ENCODE data around the gene MAP3K20.

The MAP3K20 gene

GRCh38 chr2:173095356-173095755 lies 19.7 kb downstream of the MAP3K20 start:
- Histone ChIP-seq H3K9me3 (ENCODE audit: control insufficient read depth in 5 of 5, low read length in 5 of 5) (no peaks in the 10 kb centered on the region), H3K27me3 (ENCODE audit: control insufficient read depth in 5 of 5, insufficient read depth in 4 of 5, low read length in 5 of 5) (no peaks in the 10 kb centered on the region), H3K27ac (ENCODE audit: low read depth, low read length) (peak overlapping the region; percentile 2), H3K9ac (ENCODE audit: low read length in 5 of 5) (no peak overlapping the region), H3K36me3 (ENCODE audit: control insufficient read depth in 5 of 5, insufficient read depth in 5 of 5, low read length in 5 of 5) (peaks cover 4 to 16% (median 9%) of the 10 kb centered on the region in 5 donors), H3K4me3 (ENCODE audit: low read depth in 1 of 5, low read length in 5 of 5) (no peak overlapping the region), H3K4me1 (ENCODE audit: control insufficient read depth in 5 of 5, insufficient read depth in 5 of 5, low read length in 5 of 5) (peaks cover 0 to 31% (median 17%) of the 10 kb centered on the region in 5 donors)

- no peak overlapping the region for H3K27ac ChIP-seq (ENCODE audit: low read depth, low read length)
- no peak overlapping the region for H3K4me3 ChIP-seq (ENCODE audit: low read depth in 1 of 5, low read length in 5 of 5)
- peaks cover 8 to 14% (median 12%) of the 10 kb centered on the region in 5 donors for H3K36me3 ChIP-seq (ENCODE audit: control insufficient read depth in 5 of 5, insufficient read depth in 5 of 5, low read length in 5 of 5)
- H3K27me3 ChIP-seq (ENCODE audit: control insufficient read depth in 5 of 5, insufficient read depth in 4 of 5, low read length in 5 of 5), result no peaks in the 10 kb centered on the region
- H3K4me1 ChIP-seq (ENCODE audit: control insufficient read depth in 5 of 5, insufficient read depth in 5 of 5, low read length in 5 of 5), result peaks cover 0 to 6% (median 0%) of the 10 kb centered on the region in 5 donors
- no peak overlapping the region for H3K9ac ChIP-seq (ENCODE audit: low read length in 5 of 5)
- H3K9me3 ChIP-seq (ENCODE audit: control insufficient read depth in 5 of 5, low read length in 5 of 5), result no peaks in the 10 kb centered on the region
Observed at GRCh38 chr2:173099271-173099670, 23.6 kb downstream of the MAP3K20 start.

- peaks cover 0 to 6% (median 0%) of the 10 kb centered on the region in 5 donors for H3K4me1 ChIP-seq (ENCODE audit: control insufficient read depth in 5 of 5, insufficient read depth in 5 of 5, low read length in 5 of 5)
- H3K36me3 ChIP-seq (ENCODE audit: control insufficient read depth in 5 of 5, insufficient read depth in 5 of 5, low read length in 5 of 5), result peaks cover 8 to 14% (median 12%) of the 10 kb centered on the region in 5 donors
- no peak overlapping the region for H3K27ac ChIP-seq (ENCODE audit: low read depth, low read length)
- H3K9me3 ChIP-seq (ENCODE audit: control insufficient read depth in 5 of 5, low read length in 5 of 5), result no peaks in the 10 kb centered on the region
- H3K27me3 ChIP-seq (ENCODE audit: control insufficient read depth in 5 of 5, insufficient read depth in 4 of 5, low read length in 5 of 5), result no peaks in the 10 kb centered on the region
- H3K9ac ChIP-seq (ENCODE audit: low read length in 5 of 5), result no peak overlapping the region
- no peak overlapping the region for H3K4me3 ChIP-seq (ENCODE audit: low read depth in 1 of 5, low read length in 5 of 5)
Observed at GRCh38 chr2:173099804-173100203, 24.2 kb downstream of the MAP3K20 start.

- Histone ChIP-seq H3K9me3 (ENCODE audit: control insufficient read depth in 5 of 5, low read length in 5 of 5) (no peaks in the 10 kb centered on the region), H3K27ac (ENCODE audit: low read depth, low read length) (no peak overlapping the region), H3K4me1 (ENCODE audit: control insufficient read depth in 5 of 5, insufficient read depth in 5 of 5, low read length in 5 of 5) (peaks cover 0 to 5% (median 0%) of the 10 kb centered on the region in 5 donors), H3K9ac (ENCODE audit: low read length in 5 of 5) (no peak overlapping the region), H3K27me3 (ENCODE audit: control insufficient read depth in 5 of 5, insufficient read depth in 4 of 5, low read length in 5 of 5) (no peaks in the 10 kb centered on the region), H3K4me3 (ENCODE audit: low read depth in 1 of 5, low read length in 5 of 5) (no peak overlapping the region), H3K36me3 (ENCODE audit: control insufficient read depth in 5 of 5, insufficient read depth in 5 of 5, low read length in 5 of 5) (peaks cover 5 to 12% (median 10%) of the 10 kb centered on the region in 5 donors)
Observed at GRCh38 chr2:173101687-173102086, 26.0 kb downstream of the MAP3K20 start.

- Histone ChIP-seq H3K9me3 (ENCODE audit: control insufficient read depth in 5 of 5, low read length in 5 of 5) (no peaks in the 10 kb centered on the region), H3K4me3 (ENCODE audit: low read depth in 1 of 5, low read length in 5 of 5) (no peak overlapping the region), H3K4me1 (ENCODE audit: control insufficient read depth in 5 of 5, insufficient read depth in 5 of 5, low read length in 5 of 5) (peaks cover 0 to 5% (median 0%) of the 10 kb centered on the region in 5 donors), H3K9ac (ENCODE audit: low read length in 5 of 5) (no peak overlapping the region), H3K27me3 (ENCODE audit: control insufficient read depth in 5 of 5, insufficient read depth in 4 of 5, low read length in 5 of 5) (no peaks in the 10 kb centered on the region), H3K36me3 (ENCODE audit: control insufficient read depth in 5 of 5, insufficient read depth in 5 of 5, low read length in 5 of 5) (peaks cover 4 to 9% (median 7%) of the 10 kb centered on the region in 5 donors), H3K27ac (ENCODE audit: low read depth, low read length) (no peak overlapping the region)
Observed at GRCh38 chr2:173104156-173104555, 28.5 kb downstream of the MAP3K20 start.

- peaks cover 0 to 4% (median 0%) of the 10 kb centered on the region in 5 donors for H3K36me3 ChIP-seq (ENCODE audit: control insufficient read depth in 5 of 5, insufficient read depth in 5 of 5, low read length in 5 of 5)
- H3K4me1 ChIP-seq (ENCODE audit: control insufficient read depth in 5 of 5, insufficient read depth in 5 of 5, low read length in 5 of 5), result peaks cover 0 to 3% (median 0%) of the 10 kb centered on the region in 5 donors
- H3K27me3 ChIP-seq (ENCODE audit: control insufficient read depth in 5 of 5, insufficient read depth in 4 of 5, low read length in 5 of 5), result no peaks in the 10 kb centered on the region
- H3K9me3 ChIP-seq (ENCODE audit: control insufficient read depth in 5 of 5, low read length in 5 of 5), result no peaks in the 10 kb centered on the region
- H3K27ac ChIP-seq (ENCODE audit: low read depth, low read length), result no peak overlapping the region
- H3K9ac ChIP-seq (ENCODE audit: low read length in 5 of 5), result no peak overlapping the region
- H3K4me3 ChIP-seq (ENCODE audit: low read depth in 1 of 5, low read length in 5 of 5), result no peak overlapping the region
Observed at GRCh38 chr2:173106959-173107628, 31.4 kb downstream of the MAP3K20 start.

- Histone ChIP-seq H3K9me3 (ENCODE audit: control insufficient read depth in 5 of 5, low read length in 5 of 5) (no peaks in the 10 kb centered on the region), H3K27me3 (ENCODE audit: control insufficient read depth in 5 of 5, insufficient read depth in 4 of 5, low read length in 5 of 5) (no peaks in the 10 kb centered on the region), H3K27ac (ENCODE audit: low read depth, low read length) (no peak overlapping the region), H3K9ac (ENCODE audit: low read length in 5 of 5) (no peak overlapping the region), H3K4me3 (ENCODE audit: low read depth in 1 of 5, low read length in 5 of 5) (no peak overlapping the region), H3K36me3 (ENCODE audit: control insufficient read depth in 5 of 5, insufficient read depth in 5 of 5, low read length in 5 of 5) (peaks cover 0 to under 1% (median 0%) of the 10 kb centered on the region in 5 donors), H3K4me1 (ENCODE audit: control insufficient read depth in 5 of 5, insufficient read depth in 5 of 5, low read length in 5 of 5) (peaks cover 0 to 3% (median 0%) of the 10 kb centered on the region in 5 donors)
Observed at GRCh38 chr2:173107629-173108022, 32.0 kb downstream of the MAP3K20 start.

- Histone ChIP-seq H3K36me3 (ENCODE audit: control insufficient read depth in 5 of 5, insufficient read depth in 5 of 5, low read length in 5 of 5) (no peaks in the 10 kb centered on the region), H3K27me3 (ENCODE audit: control insufficient read depth in 5 of 5, insufficient read depth in 4 of 5, low read length in 5 of 5) (no peaks in the 10 kb centered on the region), H3K9me3 (ENCODE audit: control insufficient read depth in 5 of 5, low read length in 5 of 5) (no peaks in the 10 kb centered on the region), H3K4me1 (ENCODE audit: control insufficient read depth in 5 of 5, insufficient read depth in 5 of 5, low read length in 5 of 5) (peaks cover 0 to 3% (median 0%) of the 10 kb centered on the region in 5 donors), H3K27ac (ENCODE audit: low read depth, low read length) (peak overlapping the region; percentile 4), H3K4me3 (ENCODE audit: low read depth in 1 of 5, low read length in 5 of 5) (no peak overlapping the region), H3K9ac (ENCODE audit: low read length in 5 of 5) (no peak overlapping the region)
Observed at GRCh38 chr2:173109253-173110188, 33.9 kb downstream of the MAP3K20 start.

GRCh38 chr2:173117678-173118077 lies 42.0 kb downstream of the MAP3K20 start:
- Histone ChIP-seq H3K36me3 (ENCODE audit: control insufficient read depth in 5 of 5, insufficient read depth in 5 of 5, low read length in 5 of 5) (peaks cover 0 to 3% (median 0%) of the 10 kb centered on the region in 5 donors), H3K4me3 (ENCODE audit: low read depth in 1 of 5, low read length in 5 of 5) (no peak overlapping the region), H3K9ac (ENCODE audit: low read length in 5 of 5) (no peak overlapping the region), H3K9me3 (ENCODE audit: control insufficient read depth in 5 of 5, low read length in 5 of 5) (no peaks in the 10 kb centered on the region), H3K27ac (ENCODE audit: low read depth, low read length) (no peak overlapping the region), H3K4me1 (ENCODE audit: control insufficient read depth in 5 of 5, insufficient read depth in 5 of 5, low read length in 5 of 5) (peaks cover 2 to 20% (median 16%) of the 10 kb centered on the region in 5 donors), H3K27me3 (ENCODE audit: control insufficient read depth in 5 of 5, insufficient read depth in 4 of 5, low read length in 5 of 5) (no peaks in the 10 kb centered on the region)

GRCh38 chr2:173118395-173118794 lies 42.7 kb downstream of the MAP3K20 start:
- Histone ChIP-seq H3K9me3 (ENCODE audit: control insufficient read depth in 5 of 5, low read length in 5 of 5) (no peaks in the 10 kb centered on the region), H3K4me3 (ENCODE audit: low read depth in 1 of 5, low read length in 5 of 5) (no peak overlapping the region), H3K9ac (ENCODE audit: low read length in 5 of 5) (no peak overlapping the region), H3K36me3 (ENCODE audit: control insufficient read depth in 5 of 5, insufficient read depth in 5 of 5, low read length in 5 of 5) (peaks cover 0 to 6% (median 0%) of the 10 kb centered on the region in 5 donors), H3K4me1 (ENCODE audit: control insufficient read depth in 5 of 5, insufficient read depth in 5 of 5, low read length in 5 of 5) (peaks cover 2 to 20% (median 16%) of the 10 kb centered on the region in 5 donors), H3K27ac (ENCODE audit: low read depth, low read length) (no peak overlapping the region), H3K27me3 (ENCODE audit: control insufficient read depth in 5 of 5, insufficient read depth in 4 of 5, low read length in 5 of 5) (no peaks in the 10 kb centered on the region)
